GM12891 (cell line): ENCODE data around the gene PKD1L1.

ENCODE experiments used
- PAX5 ChIP-seq: IDR thresholded peaks from 2 replicates; pipeline ENCODE4 v1.6.1; 2011; ENCODE audit warnings: low read length, moderate library complexity, mild to moderate bottlenecking; ENCODE audit not compliant: insufficient read depth, severe bottlenecking
- POLR2A ChIP-seq: IDR thresholded peaks from 2 replicates; pipeline ENCODE4 v1.6.1; 2011; ENCODE audit warnings: low read depth, low read length, control low read depth
- POLR2AphosphoS5 ChIP-seq: IDR thresholded peaks from 2 replicates; pipeline ENCODE4 v1.6.1; 2011; ENCODE audit warnings: low read depth, low read length, control low read depth
- POU2F2 ChIP-seq: IDR thresholded peaks from 2 replicates; pipeline ENCODE4 v1.6.1; 2011; ENCODE audit warnings: low read depth, mild to moderate bottlenecking, control low read depth, low read length, moderate library complexity
- SPI1 ChIP-seq: IDR thresholded peaks from 2 replicates; pipeline ENCODE4 v1.6.1; 2011; ENCODE audit warnings: low read depth, low read length, control low read depth
- TAF1 ChIP-seq: IDR thresholded peaks from 2 replicates; pipeline ENCODE4 v1.6.1; 2011; ENCODE audit warnings: low read depth, low read length, control low read depth

- no peak for TF ChIP-seq POLR2A
- no peak for TF ChIP-seq SPI1
- no peak for TF ChIP-seq TAF1
- no peak for TF ChIP-seq POLR2AphosphoS5
- TF ChIP-seq PAX5, result no peak
- no peak for TF ChIP-seq POU2F2
Observed at GRCh38 chr7:47893721-47894365, 54.4 kb downstream of the PKD1L1 start.
